HG03175 (cell line): ENCODE results near the gene SCUBE3.

Source experiments
- ATAC-seq: cut with Tn5 transposase; IDR thresholded peaks from one replicate; pipeline ENCODE4 v1.9.1; 2021; ENCODE audit warnings: mild to moderate bottlenecking, moderate library complexity; ENCODE audit not compliant: unreplicated experiment

The SCUBE3 gene

GRCh38 chr6:35237476-35237875 lies 23.7 kb downstream of the SCUBE3 start:
- ATAC-seq = no peak

- ATAC-seq = no peak
Observed at GRCh38 chr6:35238843-35239289, 25.1 kb downstream of the SCUBE3 start.

- ATAC-seq = no peak
Observed at GRCh38 chr6:35239581-35239980, 25.8 kb downstream of the SCUBE3 start.

- ATAC-seq = no peak
Observed at GRCh38 chr6:35240838-35241801, 27.4 kb downstream of the SCUBE3 start.

GRCh38 chr6:35242486-35242885 lies 28.7 kb downstream of the SCUBE3 start:
- ATAC-seq = no peak

GRCh38 chr6:35242906-35243305 lies 29.1 kb downstream of the SCUBE3 start:
- no peak for ATAC-seq

- no peak for ATAC-seq
Observed at GRCh38 chr6:35243386-35243958, 29.7 kb downstream of the SCUBE3 start.

- ATAC-seq = no peak
Observed at GRCh38 chr6:35244551-35244950, 30.8 kb downstream of the SCUBE3 start.

- ATAC-seq = no peak
Observed at GRCh38 chr6:35247642-35248231, 34.0 kb downstream of the SCUBE3 start.

GRCh38 chr6:35248300-35248699 lies 34.5 kb downstream of the SCUBE3 start:
- ATAC-seq = no peak

- ATAC-seq = no peak
Observed at GRCh38 chr6:35248965-35249364, 35.2 kb downstream of the SCUBE3 start.

- no peak for ATAC-seq
Observed at GRCh38 chr6:35251949-35252348, 38.2 kb downstream of the SCUBE3 start.

GRCh38 chr6:35253249-35253648 lies 39.5 kb downstream of the SCUBE3 start:
- ATAC-seq = no peak

- no peak for ATAC-seq
Observed at GRCh38 chr6:35258336-35258735, 44.6 kb downstream of the SCUBE3 start.

GRCh38 chr6:35258858-35259193 lies 45.1 kb downstream of the SCUBE3 start:
- peak; percentile 21 for ATAC-seq

GRCh38 chr6:35259194-35259947 lies 45.6 kb downstream of the SCUBE3 start, which contains the start of gene ZNF76:
ZNF76 (plus strand) TSS chr6:35259735; CDS start chr6:35281152, 21,417 bp downstream.
- peak; percentile 79 for ATAC-seq

GRCh38 chr6:35259948-35260590 lies 46.3 kb downstream of the SCUBE3 start:
- peak; percentile 22 for ATAC-seq

GRCh38 chr6:35260591-35261570 lies 47.1 kb downstream of the SCUBE3 start:
- ATAC-seq = no peak

GRCh38 chr6:35262596-35262995 lies 48.8 kb downstream of the SCUBE3 start:
- no peak for ATAC-seq
